B cell (primary cell): Measurements from ENCODE around the gene VAV3. TPM values are rescaled to one million over a fixed set of nuclear protein-coding genes. Genes with fewer than 3 reads are reported as not detected.

Experiments used
- ATAC-seq: fragments of 200-7000 bp; cut with Tn5 transposase; one replicate; pipeline ENCODE4 v1.10.0; 2021; ENCODE audit warnings: low read depth, mild to moderate bottlenecking, moderate number of reproducible peaks, moderate library complexity
- CTCF ChIA-PET: fragments of 350-600 bp; sonication (Branson Sonifier 250); formaldehyde crosslinking; loops from one replicate; lab custom pipeline; 2021; ENCODE audit warnings: antibody characterized with exemption, inconsistent platforms; lab: Charles Lee
- POLR2A ChIA-PET: fragments of 350-600 bp; sonication (Branson Sonifier 250); formaldehyde crosslinking; loops from one replicate; lab custom pipeline; 2021; ENCODE audit warnings: antibody characterized with exemption; lab: Charles Lee
- DNase-seq: peaks from one replicate; pipeline ENCODE4 v3.0.0; 2013
- H2AFZ ChIP-seq: 2 replicates; pipeline ENCODE4 v1.6.1; 2012; ENCODE audit warnings: mild to moderate bottlenecking, low read depth, low read length; ENCODE audit not compliant: insufficient read depth, poor library complexity, severe bottlenecking
- H3K27ac ChIP-seq, 2 donors: 1 replicate in 1 of 2; 2 replicates in 1 of 2; pipeline ENCODE4 v1.5.1; 2012 to 2013; ENCODE audit warnings: low read length in 2 of 2, mild to moderate bottlenecking in 2 of 2, moderate library complexity in 1 of 2
- H3K27me3 ChIP-seq, 4 experiments: fragments of 200-600 bp in 1 of 4; sonication (generic) in 1 of 4; replicated peaks in 1 of 4; 1 replicate in 2 of 4; 2 replicates in 2 of 4; pipeline versions ENCODE4 v1.6.1 to v1.7.0; 2013 to 2016; ENCODE audit warnings: low read length in 3 of 4, mild to moderate bottlenecking in 2 of 4, mixed read lengths in 1 of 4, moderate library complexity in 1 of 4; ENCODE audit not compliant: insufficient read depth in 4 of 4, control insufficient read depth in 3 of 4; ENCODE audit errors: control extremely low read depth in 1 of 4
- H3K36me3 ChIP-seq, 2 experiments: replicated peaks in 1 of 2; 1 replicate in 1 of 2; 2 replicates in 1 of 2; pipeline versions ENCODE4 v1.6.1 to v1.7.1; 2013; ENCODE audit warnings: low read length in 1 of 2; ENCODE audit not compliant: insufficient read depth in 2 of 2, control insufficient read depth in 1 of 2; ENCODE audit errors: control extremely low read depth in 1 of 2, extremely low read depth in 1 of 2
- H3K4me1 ChIP-seq, 2 donors: fragments of 200-600 bp in 1 of 2; sonication (generic) in 1 of 2; 1 replicate in 1 of 2; 2 replicates in 1 of 2; pipeline versions ENCODE4 v1.5.1 to v1.6.1; 2013 to 2017; ENCODE audit warnings: low read length in 2 of 2; ENCODE audit not compliant: control insufficient read depth in 2 of 2, insufficient read depth in 2 of 2
- H3K4me2 ChIP-seq: replicated peaks from 2 replicates; pipeline ENCODE3; 2012; ENCODE audit warnings: mild to moderate bottlenecking, low read depth, low read length; ENCODE audit not compliant: poor library complexity, severe bottlenecking
- H3K4me3 ChIP-seq, 5 experiments: fragments of 200-600 bp in 1 of 5; sonication (generic) in 1 of 5; 1 replicate in 3 of 5; 2 replicates in 2 of 5; pipeline versions ENCODE4 v1.5.1 to v1.7.0; 2011 to 2016; ENCODE audit warnings: low read length in 4 of 5, mild to moderate bottlenecking in 4 of 5, low read depth in 2 of 5, control low read depth in 1 of 5, moderate library complexity in 1 of 5; ENCODE audit not compliant: insufficient read depth in 1 of 5; ENCODE audit errors: control extremely low read depth in 1 of 5, extremely low read depth in 1 of 5
- H3K79me2 ChIP-seq: fragments of 200-600 bp; sonication (generic); one replicate; pipeline ENCODE4 v1.6.0; 2016; ENCODE audit warnings: low read length; ENCODE audit not compliant: control insufficient read depth, insufficient read depth
- H3K9ac ChIP-seq: fragments of 200-600 bp; sonication (generic); 2 replicates; pipeline ENCODE4 v1.6.1; 2017; ENCODE audit warnings: mild to moderate bottlenecking, low read length, moderate library complexity
- H3K9me3 ChIP-seq, 3 donors: one replicate each; pipeline versions ENCODE4 v1.6.1 to v1.7.1; 2013; ENCODE audit warnings: low read length in 2 of 3; ENCODE audit not compliant: control insufficient read depth in 2 of 3, insufficient read depth in 1 of 3; ENCODE audit errors: control extremely low read depth in 1 of 3
- H4K20me1 ChIP-seq: 2 replicates; pipeline ENCODE4 v1.6.0; 2012; ENCODE audit warnings: mild to moderate bottlenecking, low read length; ENCODE audit not compliant: insufficient read depth, control insufficient read depth, poor library complexity, severe bottlenecking
- H3K27ac Mint-ChIP-seq: one replicate; pipeline ENCODE4 v1.8.0; 2021; ENCODE audit warnings: mixed read lengths
- H3K27me3 Mint-ChIP-seq: one replicate; pipeline ENCODE4 v1.8.0; 2021; ENCODE audit warnings: mixed read lengths
- H3K4me1 Mint-ChIP-seq: one replicate; pipeline ENCODE4 v1.8.0; 2021; ENCODE audit warnings: mixed read lengths
- H3K4me3 Mint-ChIP-seq: one replicate; pipeline ENCODE4 v1.8.0; 2021; ENCODE audit warnings: mixed read lengths
- H3K9me3 Mint-ChIP-seq: one replicate; pipeline ENCODE4 v1.8.0; 2022; ENCODE audit warnings: mixed read lengths; ENCODE audit not compliant: insufficient read depth
- EZH2 ChIP-seq: IDR thresholded peaks from 2 replicates; pipeline ENCODE4 v1.6.1; 2012; ENCODE audit warnings: borderline replicate concordance, low read depth, mild to moderate bottlenecking, moderate library complexity, low read length; ENCODE audit not compliant: insufficient read depth, poor library complexity, severe bottlenecking
- WGBS: methylation state at CpG from one replicate; pipeline ENCODE4 v1.1.5; 2013; ENCODE audit warnings: missing lambda C conversion rate; ENCODE audit not compliant: insufficient coverage; 5-methylcytosine and 5-hydroxymethylcytosine counted together
- intact Hi-C: fragments of 100-400 bp; cut with micrococcal nuclease; formaldehyde crosslinking; loops from one replicate; pipeline ENCODE4 v1.10.0; 2022
- polyA plus RNA-seq: library from polyadenylated mRNA; depleted of rRNA; stranded (reverse); fragments of >200 nt; gene quantifications from 2 replicates; pipeline ENCODE4 v1.2.3, GENCODE V29; 2012
- total RNA-seq, 2 donors: library from RNA; stranded (reverse); fragments of 120-200 nt in 1 of 2; gene quantifications; 1 replicate in 1 of 2; 2 replicates in 1 of 2; pipeline versions ENCODE4 v1.2.3 to v1.2.4, GENCODE V29; 2013 to 2022
- TF ChIP-seq, protein P1 (sequence below): fragments of 200-600 bp; IDR thresholded peaks from one replicate; pipeline ENCODE4 v1.8.0; 2022; ENCODE audit warnings: antibody characterized with exemption, mild to moderate bottlenecking

The VAV3 gene
- total and polyA plus RNA-seq, 2 donors (not counting 1 experiment from before 2014, with no cell fraction given): 14.8 to 32.5 TPM

GRCh38 chr1:107920561-107920960 is 44.4 kb downstream of the VAV3 start:
- Mint-ChIP-seq H3K4me1 (peaks cover 63% of the 10 kb centered on the region), H3K27ac (no peak overlapping the region), H3K4me3 (peak overlapping the region; percentile 66), H3K27me3 (no peaks in the 10 kb centered on the region), H3K9me3 (no peaks in the 10 kb centered on the region)
- TF ChIP-seq EZH2: no peak
- TF ChIP-seq, protein P1, sequence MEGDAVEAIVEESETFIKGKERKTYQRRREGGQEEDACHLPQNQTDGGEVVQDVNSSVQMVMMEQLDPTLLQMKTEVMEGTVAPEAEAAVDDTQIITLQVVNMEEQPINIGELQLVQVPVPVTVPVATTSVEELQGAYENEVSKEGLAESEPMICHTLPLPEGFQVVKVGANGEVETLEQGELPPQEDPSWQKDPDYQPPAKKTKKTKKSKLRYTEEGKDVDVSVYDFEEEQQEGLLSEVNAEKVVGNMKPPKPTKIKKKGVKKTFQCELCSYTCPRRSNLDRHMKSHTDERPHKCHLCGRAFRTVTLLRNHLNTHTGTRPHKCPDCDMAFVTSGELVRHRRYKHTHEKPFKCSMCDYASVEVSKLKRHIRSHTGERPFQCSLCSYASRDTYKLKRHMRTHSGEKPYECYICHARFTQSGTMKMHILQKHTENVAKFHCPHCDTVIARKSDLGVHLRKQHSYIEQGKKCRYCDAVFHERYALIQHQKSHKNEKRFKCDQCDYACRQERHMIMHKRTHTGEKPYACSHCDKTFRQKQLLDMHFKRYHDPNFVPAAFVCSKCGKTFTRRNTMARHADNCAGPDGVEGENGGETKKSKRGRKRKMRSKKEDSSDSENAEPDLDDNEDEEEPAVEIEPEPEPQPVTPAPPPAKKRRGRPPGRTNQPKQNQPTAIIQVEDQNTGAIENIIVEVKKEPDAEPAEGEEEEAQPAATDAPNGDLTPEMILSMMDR: no peak
- no peak overlapping the region for H3K4me3 ChIP-seq
- WGBS: no CpG with 5 or more reads among the region's 1 CpG
- no peaks in the 10 kb centered on the region for H3K36me3 ChIP-seq
- H3K9me3 ChIP-seq: peaks cover 0 to 3% (median 2%) of the 10 kb centered on the region in 3 donors
- ATAC-seq (no peak), DNase-seq (no peak)
- no peak overlapping the region for H3K9ac ChIP-seq
- H3K4me1 ChIP-seq: peaks cover 22 to 37% of the 10 kb centered on the region in 2 donors
- H3K79me2 ChIP-seq: peaks cover 93% of the 10 kb centered on the region
- peak overlapping the region in 1 of 2 donors; percentile 47 for H3K27ac ChIP-seq
- no peaks in the 10 kb centered on the region for H3K27me3 ChIP-seq
- ChIA-PET POLR2A (no interaction called here), CTCF (interaction anchor here (1.7 kb wide), 1 partner anchor 43 kb away, joined by 4 read pairs; no protein-coding TSS in a partner anchor)
- H3K4me2 ChIP-seq: peak overlapping the region; percentile 60
- H4K20me1 ChIP-seq: peaks cover 14% of the 10 kb centered on the region
- no peak overlapping the region for H2AFZ ChIP-seq
- intact Hi-C loops: no loop called here

DNA sequence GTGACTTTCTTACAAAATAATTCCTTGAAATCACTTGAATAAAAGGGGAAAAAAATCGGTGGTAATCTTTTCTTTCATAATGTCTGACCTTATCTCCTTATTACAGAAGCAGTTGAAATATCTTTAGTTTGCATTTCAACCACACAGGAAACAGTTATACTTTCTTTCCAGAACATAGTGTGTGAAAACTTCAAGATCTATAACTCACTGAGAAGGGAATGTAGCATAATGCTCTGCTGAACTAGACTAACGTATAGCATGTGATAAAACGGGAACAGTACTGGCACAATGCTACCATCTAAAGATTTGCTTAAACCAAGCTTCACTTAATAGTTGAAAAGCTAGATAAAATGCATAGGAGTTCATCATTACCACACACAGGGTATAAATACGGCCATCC is 45.0 kb downstream of the VAV3 start:
- Histone ChIP-seq H4K20me1 (peaks cover 9% of the 10 kb centered on the region), H3K27me3 (no peaks in the 10 kb centered on the region), H3K9ac (no peak overlapping the region), H2AFZ (no peak overlapping the region), H3K4me3 (peak overlapping the region in 1 of 5 experiments; percentile 13), H3K4me1 (peaks cover 22 to 38% of the 10 kb centered on the region in 2 donors), H3K27ac (peak overlapping the region in 1 of 2 donors; percentile 47), H3K9me3 (peaks cover 0 to 3% (median 2%) of the 10 kb centered on the region in 3 donors), H3K36me3 (no peaks in the 10 kb centered on the region), H3K79me2 (peaks cover 93% of the 10 kb centered on the region), H3K4me2 (peak overlapping the region; percentile 60)
- Mint-ChIP-seq H3K4me1 (peaks cover 65% of the 10 kb centered on the region), H3K27ac (peak overlapping the region; percentile 56), H3K4me3 (peak overlapping the region; percentile 66), H3K27me3 (no peaks in the 10 kb centered on the region), H3K9me3 (no peaks in the 10 kb centered on the region)
- no peak for ATAC-seq
- POLR2A ChIA-PET: no interaction called here
- no peak for TF ChIP-seq EZH2
- TF ChIP-seq, protein P1: no peak
- whole genome bisulfite sequencing: no CpG with 5 or more reads among the region's 4 CpGs
- peak; percentile 19 for DNase-seq
- intact Hi-C loops: loop anchor here (2.0 kb wide), 1 partner anchor 15 kb away; no protein-coding TSS in a partner anchor
- CTCF ChIA-PET: interaction anchor here (1.7 kb wide), 1 partner anchor 44 kb away, joined by 4 read pairs; no protein-coding TSS in a partner anchor
